Measurements from ENCODE around the gene HPS1.
"Not testable (repeated sequence)": the region's sequence is repeated elsewhere in the genome, so short reads cannot be mapped to it uniquely, and the experiment has no call there.

HPS1 gene

DNA sequence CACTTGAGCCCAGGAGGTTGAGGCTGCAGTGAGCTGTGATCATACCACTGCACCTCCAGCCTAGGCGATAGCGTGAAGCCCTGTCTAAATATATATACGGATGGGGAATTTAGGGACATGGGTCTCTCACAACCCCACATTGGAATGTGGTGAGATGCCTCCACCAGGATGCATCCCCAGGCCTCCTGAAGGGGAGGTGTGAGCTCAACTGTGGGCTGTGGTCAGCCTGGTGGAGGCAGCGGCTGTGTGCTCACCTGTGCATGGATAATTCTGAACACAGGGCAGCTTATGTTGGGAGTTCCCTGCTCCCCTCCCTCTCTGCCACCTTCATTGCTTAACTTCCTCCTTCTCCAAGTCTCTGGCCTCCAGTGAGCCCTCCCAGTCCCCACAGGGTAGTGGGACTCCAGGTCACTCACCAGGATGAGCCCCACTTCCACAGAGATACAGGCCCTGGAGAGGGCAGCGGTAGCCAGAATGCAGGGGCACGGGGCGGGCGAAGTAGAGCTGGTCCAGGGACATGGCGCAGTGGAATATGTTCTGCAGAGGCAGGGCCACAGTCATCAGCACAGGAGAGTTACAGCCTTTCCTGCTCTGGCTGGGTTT, 62.1 kb downstream of the HPS1 start:
- DNase-seq, result no peak

DNA sequence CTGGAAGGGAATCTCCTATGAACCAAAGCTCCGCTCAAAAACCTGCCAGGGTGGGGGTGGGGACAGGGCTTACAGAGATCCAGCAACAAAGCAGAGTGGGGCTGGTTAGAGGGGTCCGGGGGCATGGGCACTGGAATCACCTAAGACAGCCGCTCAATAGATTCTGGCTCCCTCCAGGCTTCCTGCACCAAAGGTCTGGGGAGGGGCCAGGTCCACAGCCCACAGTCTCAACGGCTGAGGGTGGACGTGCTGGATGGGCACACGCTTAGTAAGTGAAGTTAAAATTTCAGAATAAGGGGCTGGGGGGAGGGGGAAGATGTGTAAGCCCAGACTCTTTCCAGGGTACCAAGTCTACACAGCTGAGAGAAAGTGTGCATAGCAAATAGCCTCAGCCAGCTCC, 62.9 kb downstream of the HPS1 start:
- DNase-seq, result no peak

DNA sequence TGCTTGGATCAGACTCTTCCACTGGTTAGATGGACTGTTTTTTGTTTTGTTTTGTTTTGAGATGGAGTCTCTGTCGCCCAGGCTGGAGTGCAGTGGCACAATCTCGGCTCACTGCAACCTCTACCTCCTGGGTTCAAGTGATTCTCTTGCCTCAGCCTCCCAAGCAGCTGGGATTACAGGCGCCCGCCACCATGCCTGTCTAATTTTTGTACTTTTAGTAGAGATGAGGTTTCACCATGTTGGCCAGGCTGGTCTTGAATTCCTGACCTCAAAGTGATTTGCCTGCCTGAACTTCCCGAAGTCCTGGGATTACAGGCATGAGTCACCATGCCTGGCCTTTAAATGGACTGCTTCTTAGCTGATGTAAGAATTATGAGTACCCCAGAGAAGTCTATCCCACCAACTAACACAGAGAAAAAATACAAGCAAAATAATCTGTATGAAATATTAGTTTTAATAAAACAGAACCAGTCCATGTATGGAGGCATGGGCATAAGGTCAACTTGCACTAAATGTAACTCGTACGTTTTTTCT, 63.5 kb downstream of the HPS1 start:
- not testable (repeated sequence) for DNase-seq

DNA sequence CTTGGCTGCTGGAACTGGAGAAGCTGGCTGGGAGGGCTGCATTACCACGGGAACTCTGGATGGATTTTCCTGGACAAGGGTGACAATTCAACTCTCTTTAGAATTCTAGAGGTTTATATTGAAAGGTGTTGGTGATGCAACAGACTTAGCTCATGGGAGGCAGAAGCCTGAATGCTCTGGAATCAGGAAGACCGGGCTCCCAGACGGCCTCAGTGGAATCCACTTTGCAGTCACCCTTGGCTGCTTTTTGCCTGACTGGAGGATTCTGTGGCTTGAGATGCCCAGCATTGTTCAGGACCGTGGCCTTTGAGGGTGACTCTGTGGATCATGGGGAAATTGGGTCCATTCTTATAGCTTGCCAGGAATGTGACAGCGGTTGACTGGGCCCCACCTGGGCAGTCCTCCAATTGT, 64.0 kb downstream of the HPS1 start:
- no peak for DNase-seq

DNA sequence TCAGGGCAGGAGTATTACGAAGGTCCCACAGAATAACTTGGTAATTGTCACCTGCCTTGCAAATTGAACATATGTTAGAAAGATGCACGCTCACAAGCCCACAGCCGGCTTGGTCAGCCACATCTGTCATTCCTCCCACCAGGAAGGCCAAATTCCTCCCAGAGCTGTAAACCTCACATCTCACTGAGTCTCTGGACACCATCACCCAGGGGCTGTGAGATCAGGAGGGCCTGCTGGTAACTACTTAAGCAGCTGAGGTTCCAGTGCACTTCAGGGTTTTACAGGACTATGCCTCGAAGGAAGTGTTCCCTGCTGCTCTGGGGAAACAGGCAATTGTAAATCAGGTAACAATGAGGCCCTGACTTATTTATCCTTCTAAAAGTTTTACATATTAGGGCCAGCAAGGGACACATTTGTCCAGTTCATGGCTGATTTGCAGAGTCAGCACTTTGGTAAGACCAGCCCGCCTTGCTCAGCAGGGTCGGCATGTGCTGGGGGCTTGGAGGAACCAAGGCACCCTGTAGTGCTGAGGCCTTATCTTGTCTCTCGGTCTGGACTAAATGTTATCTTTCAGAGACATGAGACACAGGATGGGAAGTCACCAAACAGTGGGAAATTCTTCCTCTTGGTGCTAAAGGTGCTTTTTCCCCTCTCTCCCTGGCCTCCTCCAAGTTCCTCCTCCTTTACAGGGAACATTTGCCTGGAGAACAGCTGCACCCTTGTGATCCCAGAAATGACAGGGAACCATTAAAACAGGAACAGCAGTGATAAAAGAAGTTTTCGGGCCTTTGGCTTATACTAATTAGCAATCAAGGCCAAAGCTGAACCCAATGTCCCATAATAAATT, 66.0 kb downstream of the HPS1 start:
- no peak for DNase-seq

GRCh38 chr10:98378722-98379121, 68.0 kb downstream of the HPS1 start:
- DNase-seq, result no peak

- DNase-seq, result no peak
Observed at GRCh38 chr10:98377536-98377935, 69.2 kb downstream of the HPS1 start.

GRCh38 chr10:98377001-98377400, 69.7 kb downstream of the HPS1 start:
- no peak for DNase-seq

GRCh38 chr10:98376485-98376884, 70.2 kb downstream of the HPS1 start:
- DNase-seq, result no peak

DNA sequence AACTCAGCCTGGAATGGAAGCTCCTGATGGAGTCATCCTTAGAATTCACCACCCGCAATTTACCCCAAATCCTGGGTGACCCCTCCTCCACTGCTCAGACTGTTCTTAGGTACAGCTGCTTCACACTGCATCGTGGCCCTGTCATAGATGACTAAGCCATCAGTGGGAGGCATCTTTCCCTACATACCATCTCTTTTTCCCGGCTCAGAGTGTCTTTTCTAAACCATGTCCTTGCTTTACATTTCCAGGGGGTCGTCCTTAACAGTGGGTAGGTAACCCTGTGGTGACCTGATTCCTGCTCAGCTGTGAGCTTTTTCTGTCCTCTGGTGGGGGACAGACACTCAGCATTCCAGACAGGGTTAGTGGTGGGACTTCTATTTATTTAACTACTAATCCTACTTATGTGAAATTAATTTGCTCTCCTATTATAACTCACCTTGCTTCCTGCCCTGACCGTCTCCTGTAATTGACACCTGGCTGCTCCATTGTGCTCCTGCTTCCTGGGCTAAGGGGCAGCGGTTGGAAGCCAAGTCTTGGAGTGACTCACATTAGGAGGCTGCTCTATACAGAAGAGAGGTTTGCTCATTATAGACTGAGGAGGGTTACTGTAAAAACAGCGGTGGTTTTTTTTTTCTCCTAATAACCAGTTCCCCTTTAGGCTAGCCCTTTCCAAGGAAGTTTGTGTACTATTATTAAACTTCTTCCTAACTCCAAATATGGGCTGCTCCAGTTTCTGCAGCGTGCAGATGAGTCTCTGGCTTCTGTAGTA, 72.3 kb downstream of the HPS1 start:
- DNase-seq, result no peak

DNA sequence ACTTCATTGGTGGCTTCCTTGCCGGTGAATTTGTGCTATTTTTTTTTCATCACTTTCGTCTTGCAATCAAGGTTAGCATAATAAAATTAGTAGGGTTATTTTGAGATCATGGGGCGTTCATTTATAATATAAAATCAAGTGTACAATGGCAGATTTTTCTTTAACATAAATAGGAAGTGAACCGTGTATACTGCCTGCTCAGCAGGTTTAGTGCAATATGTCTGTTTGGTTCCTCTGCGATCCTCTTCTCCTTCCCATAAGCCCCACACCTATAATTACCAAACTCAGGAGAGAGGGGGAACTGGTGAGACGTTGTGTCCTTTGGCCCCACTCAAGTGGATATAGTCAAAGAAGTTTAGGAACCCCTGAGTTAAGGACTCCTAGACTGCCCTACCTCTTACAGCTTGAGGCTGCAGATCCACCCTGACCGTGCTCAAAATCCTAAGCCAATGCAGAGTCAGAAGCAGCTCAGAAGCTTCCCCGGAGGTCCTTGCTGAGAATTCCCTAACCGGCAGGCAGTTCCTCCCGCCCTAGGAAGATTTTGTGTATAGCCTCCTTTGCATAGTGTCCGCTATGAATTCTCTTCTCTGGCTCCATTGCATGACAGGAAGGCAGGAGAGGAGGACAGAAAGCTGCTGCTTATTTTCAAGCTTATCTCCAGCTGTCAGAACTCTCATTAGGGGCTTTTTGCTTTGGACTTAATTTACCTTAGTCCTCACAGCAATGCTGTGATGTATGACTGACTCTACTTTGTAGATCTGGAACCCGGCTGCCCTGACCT, 73.3 kb downstream of the HPS1 start:
- DNase-seq, result no peak

GRCh38 chr10:98370831-98371820, 75.6 kb downstream of the HPS1 start:
- no peak for DNase-seq

DNA sequence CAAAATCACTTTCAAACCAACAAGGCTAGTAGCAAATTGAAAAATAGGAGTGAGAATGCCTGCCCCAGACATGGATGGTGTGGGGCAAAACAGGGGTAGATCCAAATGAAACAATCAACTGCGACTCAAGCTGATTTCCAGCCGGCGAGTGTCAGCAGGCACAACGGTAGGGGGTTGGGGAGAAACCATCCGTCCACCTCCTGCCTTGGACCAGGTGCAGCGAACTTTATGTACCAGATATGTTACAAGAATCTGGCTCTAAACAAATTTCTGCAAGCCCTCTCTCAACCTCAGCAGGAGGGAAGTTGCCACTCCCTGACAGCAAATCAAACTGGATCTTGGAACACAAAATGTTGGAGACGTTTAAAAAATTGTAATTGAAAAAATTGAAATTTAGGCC, 76.9 kb downstream of the HPS1 start:
- DNase-seq, result no peak

DNA sequence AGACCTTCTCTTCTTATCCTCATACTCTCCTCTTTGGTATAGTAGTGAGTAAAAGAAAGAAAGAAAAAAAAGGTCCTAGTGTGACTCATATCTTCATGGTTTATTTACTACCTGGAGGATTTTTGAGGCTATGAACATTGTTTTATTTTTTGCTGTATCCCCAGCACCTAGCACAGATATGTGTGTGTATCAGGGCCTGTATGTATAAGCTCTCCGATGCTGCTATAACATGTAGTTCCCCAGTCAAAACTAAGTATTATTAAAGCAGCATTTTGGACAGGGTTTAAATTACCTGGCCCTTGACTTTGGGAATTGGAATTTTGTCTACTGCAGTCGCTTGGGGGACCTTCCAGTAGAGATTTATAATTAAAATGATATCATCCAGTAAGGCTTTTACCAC, 78.1 kb downstream of the HPS1 start:
- no peak for DNase-seq

- no peak for DNase-seq
Observed at GRCh38 chr10:98367604-98368451, 78.9 kb downstream of the HPS1 start.

All from activated gamma-delta T cell treated with Interleukin-2 at 50 U/mL for 16 hours (primary cell).